Measurements from ENCODE around the gene SEZ6.

The SEZ6 gene

DNA sequence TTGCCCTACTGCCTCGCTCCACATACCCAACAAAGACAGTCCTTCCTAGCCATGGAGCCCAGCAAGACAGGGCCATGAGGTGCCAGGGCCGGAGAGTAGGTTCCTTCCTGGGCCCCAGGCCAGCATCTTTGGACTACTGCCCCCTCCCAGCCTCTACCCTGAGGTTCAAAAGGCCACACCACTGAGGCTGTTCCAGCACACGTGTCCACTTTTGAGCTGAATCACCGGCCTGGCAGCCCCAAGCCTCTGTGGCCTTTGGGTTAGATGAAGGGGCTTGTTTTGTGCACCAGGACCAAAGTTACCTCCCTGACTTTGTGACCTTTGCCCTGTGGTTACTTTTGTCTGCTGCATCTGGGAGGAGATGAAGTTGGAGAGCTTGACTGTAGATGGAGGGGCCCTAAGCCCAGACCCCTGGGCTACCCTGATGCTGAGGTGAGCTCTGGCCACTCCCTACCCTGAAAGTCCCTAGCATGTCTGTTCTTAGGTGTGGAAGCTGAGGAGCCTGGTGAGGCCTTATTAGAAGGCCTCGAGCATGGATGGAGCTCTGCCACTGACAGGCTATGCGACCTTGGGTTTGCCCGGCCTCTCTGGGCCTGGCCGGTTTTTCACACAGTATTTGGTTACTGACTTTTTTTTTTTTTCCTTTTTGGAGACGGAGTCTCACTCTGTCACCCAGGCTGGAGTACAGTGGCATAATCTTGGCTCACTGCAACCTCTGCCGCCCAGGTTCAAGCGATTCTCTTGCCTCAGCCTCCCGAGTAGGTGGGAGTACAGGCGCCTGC, 12.0 kb downstream of the SEZ6 start:
- Histone ChIP-seq H4K20me1 (no peaks in the 10 kb centered on the region; the same call in 1 of the 2 replicates), H3K27ac (no peak overlapping the region), H3K27me3 (no peaks in the 10 kb centered on the region), H3K4me1 (peaks cover 15% of the 10 kb centered on the region), H3K4me3 (no peak overlapping the region), H3K9me3 (no peaks in the 10 kb centered on the region), H3K4me2 (no peak overlapping the region), H3K9ac (no peak overlapping the region), H3K36me3 (no peaks in the 10 kb centered on the region)
- no peak for TF ChIP-seq Cebpa-rat (IDR thresholded peaks at IDR 0.05)

GRCh38 chr17:28992625-28993600, 12.9 kb downstream of the SEZ6 start:
- no peak overlapping the region for H3K27ac ChIP-seq
- H3K9ac ChIP-seq: no peak overlapping the region
- no peaks in the 10 kb centered on the region for H4K20me1 ChIP-seq
- H3K36me3 ChIP-seq: no peaks in the 10 kb centered on the region
- no peak overlapping the region for H3K4me3 ChIP-seq
- no peak overlapping the region for H3K4me2 ChIP-seq
- no peaks in the 10 kb centered on the region for H3K27me3 ChIP-seq
- no peaks in the 10 kb centered on the region for H3K9me3 ChIP-seq
- peaks cover 16% of the 10 kb centered on the region for H3K4me1 ChIP-seq
- no peak for TF ChIP-seq Cebpa-rat (IDR thresholded peaks at IDR 0.05)

- H4K20me1 ChIP-seq: no peaks in the 10 kb centered on the region
- no peak for TF ChIP-seq Cebpa-rat (IDR thresholded peaks at IDR 0.05)
- no peak overlapping the region for H3K9ac ChIP-seq
- H3K9me3 ChIP-seq: no peaks in the 10 kb centered on the region
- no peaks in the 10 kb centered on the region for H3K36me3 ChIP-seq
- H3K4me1 ChIP-seq: peaks cover 16% of the 10 kb centered on the region
- no peak overlapping the region for H3K4me2 ChIP-seq
- H3K4me3 ChIP-seq: no peak overlapping the region
- no peaks in the 10 kb centered on the region for H3K27me3 ChIP-seq
- no peak overlapping the region for H3K27ac ChIP-seq
These were observed 13.6 kb downstream of the SEZ6 start for GRCh38 chr17:28992185-28992584.

- Histone ChIP-seq H3K4me3 (no peak overlapping the region), H4K20me1 (no peaks in the 10 kb centered on the region), H3K36me3 (no peaks in the 10 kb centered on the region), H3K4me1 (peaks cover 19% of the 10 kb centered on the region), H3K9me3 (no peaks in the 10 kb centered on the region), H3K4me2 (no peak overlapping the region), H3K9ac (no peak overlapping the region), H3K27me3 (no peaks in the 10 kb centered on the region), H3K27ac (no peak overlapping the region)
- TF ChIP-seq Cebpa-rat (IDR thresholded peaks at IDR 0.05): no peak
These were observed 14.1 kb downstream of the SEZ6 start for GRCh38 chr17:28991779-28992178.

DNA sequence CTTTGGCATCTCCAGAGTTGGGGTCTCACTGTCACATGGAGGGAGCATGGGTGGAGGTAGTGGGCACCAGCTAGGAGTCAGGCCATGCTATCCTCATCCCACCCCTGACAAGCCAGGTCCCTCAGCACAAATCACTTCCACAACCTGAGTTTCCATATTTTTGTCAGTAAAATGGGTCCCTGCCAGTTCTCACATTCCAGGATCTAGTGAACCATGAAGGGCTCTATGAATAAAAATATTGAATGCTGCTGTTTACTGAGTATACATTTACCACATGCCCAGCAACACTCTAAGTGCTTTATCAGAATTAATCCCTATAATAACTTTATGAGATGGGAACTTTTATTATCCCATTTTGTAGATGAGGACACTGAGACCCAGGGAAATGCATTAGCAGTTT, 16.8 kb downstream of the SEZ6 start:
- Histone ChIP-seq H3K9ac (no peak overlapping the region), H3K4me2 (no peak overlapping the region), H3K36me3 (no peaks in the 10 kb centered on the region), H3K9me3 (no peaks in the 10 kb centered on the region), H3K4me3 (no peak overlapping the region), H4K20me1 (no peaks in the 10 kb centered on the region), H3K4me1 (peaks cover 40% of the 10 kb centered on the region), H3K27me3 (no peaks in the 10 kb centered on the region), H3K27ac (no peak overlapping the region)
- no peak for TF ChIP-seq Cebpa-rat (IDR thresholded peaks at IDR 0.05)

DNA sequence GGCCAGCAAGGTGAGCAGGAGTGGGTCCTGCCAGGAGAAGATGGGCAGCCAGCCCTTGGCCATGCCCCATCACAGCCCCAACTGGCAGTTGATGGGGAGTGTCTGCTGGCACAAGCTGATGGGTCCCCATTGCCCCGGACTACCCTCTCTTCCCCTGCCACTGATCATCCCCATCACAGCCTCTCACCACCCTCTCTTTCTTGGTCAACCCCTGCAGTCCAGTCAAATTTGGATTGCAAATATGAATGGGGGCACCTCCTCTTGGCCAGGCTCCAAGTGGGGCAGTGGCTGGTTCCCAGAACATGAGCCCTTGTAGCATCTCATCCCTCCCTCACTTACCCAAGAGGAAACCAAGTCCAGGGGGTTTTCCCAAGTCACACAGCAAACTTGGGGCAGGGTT, 17.4 kb downstream of the SEZ6 start:
- no peak for TF ChIP-seq Cebpa-rat (IDR thresholded peaks at IDR 0.05)
- H3K27me3 ChIP-seq: no peaks in the 10 kb centered on the region

GRCh38 chr17:28986714-28987655, 18.8 kb downstream of the SEZ6 start:
- H3K9ac ChIP-seq: peak overlapping the region; percentile 30; the same call in 1 of the 2 replicates
- H3K27ac ChIP-seq: peak overlapping the region; percentile 84
- no peaks in the 10 kb centered on the region for H3K27me3 ChIP-seq

More for the DNA sequence above, 17.4 kb downstream of the SEZ6 start:
- H4K20me1 ChIP-seq: no peaks in the 10 kb centered on the region
- H3K4me2 ChIP-seq: no peak overlapping the region
- H3K36me3 ChIP-seq: no peaks in the 10 kb centered on the region
- no peaks in the 10 kb centered on the region for H3K9me3 ChIP-seq
- no peak overlapping the region for H3K27ac ChIP-seq
- H3K4me1 ChIP-seq: peaks cover 45% of the 10 kb centered on the region
- no peak overlapping the region for H3K9ac ChIP-seq
- H3K4me3 ChIP-seq: no peak overlapping the region

GRCh38 chr17:28985950-28986713, 19.7 kb downstream of the SEZ6 start:
- H3K9ac ChIP-seq: peak overlapping the region; percentile 30
- no peaks in the 10 kb centered on the region for H3K27me3 ChIP-seq
- H3K36me3 ChIP-seq: no peaks in the 10 kb centered on the region
- peak overlapping the region; percentile 84 for H3K27ac ChIP-seq
- no peaks in the 10 kb centered on the region for H3K9me3 ChIP-seq
- no peaks in the 10 kb centered on the region for H4K20me1 ChIP-seq
- no peak for TF ChIP-seq Cebpa-rat (IDR thresholded peaks at IDR 0.05)
- H3K4me1 ChIP-seq: peaks cover 69% of the 10 kb centered on the region
- H3K4me2 ChIP-seq: peak overlapping the region; percentile 94
- H3K4me3 ChIP-seq: peak overlapping the region; percentile 46

More at GRCh38 chr17:28986714-28987655, 18.8 kb downstream of the SEZ6 start:
- Histone ChIP-seq H3K36me3 (no peaks in the 10 kb centered on the region), H4K20me1 (no peaks in the 10 kb centered on the region), H3K4me2 (peak overlapping the region; percentile 94), H3K9me3 (no peaks in the 10 kb centered on the region), H3K4me3 (peak overlapping the region; percentile 46; the same call in 1 of the 2 replicates), H3K4me1 (peaks cover 60% of the 10 kb centered on the region)
- TF ChIP-seq Cebpa-rat (IDR thresholded peaks at IDR 0.05): no peak

Data from BLaER1 (cell line).